Activated naive CD4-positive, alpha-beta T cell treated with anti-CD3 and anti-CD28 coated beads for 36 hours (primary cell): Measurements from ENCODE around the gene GRAP2. TPM values are rescaled to one million over a fixed set of nuclear protein-coding genes. Genes with fewer than 3 reads are reported as not detected.

Source experiments
- CTCF ChIA-PET: fragments of 350-600 bp; sonication (Branson Sonifier 250); formaldehyde crosslinking; loops from one replicate; lab custom pipeline; 2021; ENCODE audit warnings: antibody characterized with exemption; lab: Charles Lee
- DNase-seq: peaks from one replicate; pipeline ENCODE4 v3.0.0-alpha.2; 2020
- H3K27ac Mint-ChIP-seq: one replicate; pipeline ENCODE4 v1.8.0; 2021; ENCODE audit warnings: mild to moderate bottlenecking, mixed read lengths
- H3K27me3 Mint-ChIP-seq: one replicate; pipeline ENCODE4 v1.8.0; 2021; ENCODE audit warnings: low read depth, mixed read lengths
- H3K36me3 Mint-ChIP-seq: one replicate; pipeline ENCODE4 v1.8.0; 2021; ENCODE audit warnings: low read depth, mixed read lengths
- H3K4me1 Mint-ChIP-seq: one replicate; pipeline ENCODE4 v1.8.0; 2021; ENCODE audit warnings: low read depth, mixed read lengths
- H3K4me3 Mint-ChIP-seq: one replicate; pipeline ENCODE4 v1.8.0; 2021; ENCODE audit warnings: mild to moderate bottlenecking, moderate library complexity, mixed read lengths
- H3K9me3 Mint-ChIP-seq: one replicate; pipeline ENCODE4 v1.8.0; 2021; ENCODE audit warnings: mixed read lengths
- intact Hi-C: fragments of 100-400 bp; cut with micrococcal nuclease; formaldehyde crosslinking; loops from one replicate; pipeline ENCODE4 v1.15.1; 2023
- total RNA-seq, 2 experiments: library from RNA; stranded (reverse); gene quantifications; one replicate each; pipeline ENCODE4 v1.2.3, GENCODE V29; 2021

Gene GRAP2
- total RNA-seq, 2 experiments from 2014 or later: 25.5 to 29.4 TPM

- DNase-seq: no peak
- H3K27me3 Mint-ChIP-seq: no peaks in the 10 kb centered on the region
- H3K4me1 Mint-ChIP-seq: peaks cover 16% of the 10 kb centered on the region
- CTCF ChIA-PET: interaction anchor here (0.7 to 2.3 kb wide), 6 partner anchors 14 to 492 kb away, joined by 3 to 18 read pairs (median 5); no protein-coding TSS in a partner anchor
- intact Hi-C loops: loop anchor here (10.0 kb wide), 1 partner anchor 116 kb away; the partner anchor contains the start of gene ENTHD1
- H3K9me3 Mint-ChIP-seq: no peaks in the 10 kb centered on the region
- H3K27ac Mint-ChIP-seq: no peak overlapping the region
- H3K4me3 Mint-ChIP-seq: no peak overlapping the region
- H3K36me3 Mint-ChIP-seq: no peaks in the 10 kb centered on the region
Measured at GRCh38 chr22:40010746-40011145, 109.9 kb downstream of the GRAP2 start.

GRCh38 chr22:40014667-40015248 is 113.9 kb downstream of the GRAP2 start:
- H3K27ac Mint-ChIP-seq: no peak overlapping the region
- no peak for DNase-seq
- H3K27me3 Mint-ChIP-seq: no peaks in the 10 kb centered on the region
- H3K9me3 Mint-ChIP-seq: no peaks in the 10 kb centered on the region
- peaks cover 8% of the 10 kb centered on the region for H3K4me1 Mint-ChIP-seq
- intact Hi-C loops: loop anchor here (10.0 kb wide), 1 partner anchor 120 kb away; the partner anchor contains the start of gene ENTHD1
- no peaks in the 10 kb centered on the region for H3K36me3 Mint-ChIP-seq
- CTCF ChIA-PET: interaction anchor here (0.7 kb wide), 1 partner anchor 72 kb away, joined by 3 read pairs; no protein-coding TSS in a partner anchor
- no peak overlapping the region for H3K4me3 Mint-ChIP-seq

- no peaks in the 10 kb centered on the region for H3K9me3 Mint-ChIP-seq
- H3K36me3 Mint-ChIP-seq: no peaks in the 10 kb centered on the region
- peaks cover under 1% of the 10 kb centered on the region for H3K4me1 Mint-ChIP-seq
- H3K27me3 Mint-ChIP-seq: no peaks in the 10 kb centered on the region
- no peak overlapping the region for H3K27ac Mint-ChIP-seq
- CTCF ChIA-PET: interaction anchor here (0.6 to 1.9 kb wide), 4 partner anchors 25 to 481 kb away, joined by 3 to 6 read pairs (median 4); no protein-coding TSS in a partner anchor
- DNase-seq: no peak
- H3K4me3 Mint-ChIP-seq: no peak overlapping the region
- intact Hi-C loops: loop anchor here (10.0 kb wide), 1 partner anchor 121 kb away; the partner anchor contains the start of gene ENTHD1
Measured at GRCh38 chr22:40015358-40015976, 114.6 kb downstream of the GRAP2 start.

GRCh38 chr22:40018051-40018450 is 117.2 kb downstream of the GRAP2 start:
- DNase-seq: no peak
- no peak overlapping the region for H3K27ac Mint-ChIP-seq
- no peaks in the 10 kb centered on the region for H3K36me3 Mint-ChIP-seq
- no peaks in the 10 kb centered on the region for H3K9me3 Mint-ChIP-seq
- no peaks in the 10 kb centered on the region for H3K4me1 Mint-ChIP-seq
- no peak overlapping the region for H3K4me3 Mint-ChIP-seq
- intact Hi-C loops: loop anchor here (10.0 kb wide), 1 partner anchor 123 kb away; the partner anchor contains the start of gene ENTHD1
- CTCF ChIA-PET: no interaction called here
- H3K27me3 Mint-ChIP-seq: no peaks in the 10 kb centered on the region

GRCh38 chr22:40019100-40019499 is 118.2 kb downstream of the GRAP2 start:
- no peaks in the 10 kb centered on the region for H3K36me3 Mint-ChIP-seq
- no peak overlapping the region for H3K27ac Mint-ChIP-seq
- CTCF ChIA-PET: interaction anchor here (0.7 to 1.3 kb wide), 2 partner anchors 87 to 384 kb away, joined by 3 read pairs; no protein-coding TSS in a partner anchor
- intact Hi-C loops: loop anchor here (10.0 kb wide), 1 partner anchor 124 kb away; the partner anchor contains the start of gene ENTHD1
- no peaks in the 10 kb centered on the region for H3K4me1 Mint-ChIP-seq
- H3K9me3 Mint-ChIP-seq: no peaks in the 10 kb centered on the region
- H3K27me3 Mint-ChIP-seq: no peaks in the 10 kb centered on the region
- no peak for DNase-seq
- no peak overlapping the region for H3K4me3 Mint-ChIP-seq

GRCh38 chr22:40020956-40021355 is 120.1 kb downstream of the GRAP2 start:
- DNase-seq: no peak
- Mint-ChIP-seq H3K27me3 (no peaks in the 10 kb centered on the region), H3K36me3 (no peaks in the 10 kb centered on the region), H3K27ac (no peak overlapping the region), H3K4me1 (no peaks in the 10 kb centered on the region), H3K4me3 (no peak overlapping the region), H3K9me3 (no peaks in the 10 kb centered on the region)
- intact Hi-C loops: loop anchor here (5.0 kb wide), 1 partner anchor 464 kb away; no protein-coding TSS in a partner anchor
- CTCF ChIA-PET: interaction anchor here (1.0 kb wide), 1 partner anchor 487 kb away, joined by 5 read pairs; no protein-coding TSS in a partner anchor

- Mint-ChIP-seq H3K4me1 (no peaks in the 10 kb centered on the region), H3K36me3 (no peaks in the 10 kb centered on the region), H3K27me3 (no peaks in the 10 kb centered on the region), H3K4me3 (no peak overlapping the region), H3K9me3 (no peaks in the 10 kb centered on the region), H3K27ac (no peak overlapping the region)
- intact Hi-C loops: loop anchor here (5.0 kb wide), 1 partner anchor 464 kb away; no protein-coding TSS in a partner anchor
- no peak for DNase-seq
- CTCF ChIA-PET: interaction anchor here (0.7 to 1.4 kb wide), 3 partner anchors 19 to 487 kb away, joined by 3 to 4 read pairs (median 3); no protein-coding TSS in a partner anchor
Measured at GRCh38 chr22:40021401-40022000, 120.6 kb downstream of the GRAP2 start.

GRCh38 chr22:40022536-40023240 is 121.8 kb downstream of the GRAP2 start:
- no peaks in the 10 kb centered on the region for H3K36me3 Mint-ChIP-seq
- no peaks in the 10 kb centered on the region for H3K9me3 Mint-ChIP-seq
- intact Hi-C loops: loop anchor here (5.0 kb wide), 1 partner anchor 465 kb away; no protein-coding TSS in a partner anchor
- DNase-seq: no peak
- CTCF ChIA-PET: interaction anchor here (0.7 to 5.1 kb wide), 4 partner anchors 17 to 488 kb away, joined by 3 to 67 read pairs (median 4); no protein-coding TSS in a partner anchor
- no peaks in the 10 kb centered on the region for H3K4me1 Mint-ChIP-seq
- no peak overlapping the region for H3K27ac Mint-ChIP-seq
- no peak overlapping the region for H3K4me3 Mint-ChIP-seq
- H3K27me3 Mint-ChIP-seq: no peaks in the 10 kb centered on the region

Other genes starting within 250 kb of the GRAP2 start
- under 1 TPM; 0.64 to 0.81 TPM for gene ENTHD1, start 7.3 kb upstream of the GRAP2 start, total RNA-seq
- gene TMA7B, start 59.3 kb downstream of the GRAP2 start, total RNA-seq: 1 to 10 TPM; 1.1 to 1.5 TPM
- 1 to 10 TPM; 1.8 to 1.9 TPM for gene FAM83F, start 93.9 kb downstream of the GRAP2 start, total RNA-seq